ENCODE measurements around the gene RANBP10. TPM values are rescaled to one million over a fixed set of nuclear protein-coding genes. Genes with fewer than 3 reads are reported as not detected.

RANBP10 gene
- total and polyA plus RNA-seq, 2 of the 8 experiments (the other 6 are each of a cell fraction or from before 2014, with no cell fraction given) = 14.2 to 16.8 TPM

- 92% methylated on average over 9 of the region's 9 CpGs; no CpG with 5 or more reads in 1 of the 2 experiments for WGBS, 2 experiments (ENCODE audit: extremely low coverage in 1 of 2, insufficient coverage in 1 of 2, insufficient read length in 1 of 2, insufficient replicate concordance in 2 of 2, low coverage in 1 of 2, low lambda C conversion rate in 2 of 2, missing lambda C conversion rate in 1 of 2)
- POLR2A ChIA-PET (ENCODE audit: partially characterized antibody) = no interaction called here
- H3K23ac ChIP-seq (ENCODE audit: insufficient read length) = no peak overlapping the region
- no peak overlapping the region for H4K91ac ChIP-seq (replicated peaks; ENCODE audit: insufficient read length, low read length)
- H3K79me2 ChIP-seq (ENCODE audit: control insufficient read depth in 1 of 2, insufficient read depth in 2 of 2, low read length in 2 of 2) = no peaks in the 10 kb centered on the region
- H2BK120ac ChIP-seq (replicated peaks; ENCODE audit: low read depth, low read length) = no peak overlapping the region
- H3K4me2 ChIP-seq (ENCODE audit: insufficient read depth in 1 of 2, low read depth in 2 of 2, low read length in 2 of 2) = no peak overlapping the region
- H3K36me3 ChIP-seq (ENCODE audit: control insufficient read depth in 2 of 4, insufficient read depth in 4 of 4, low read length in 3 of 4) = peaks cover 0 to 11% (median 4%) of the 10 kb centered on the region in 4 experiments; a peak in 4 of 8 replicates
- no peak overlapping the region for H2AFZ ChIP-seq (ENCODE audit: low read length)
- H3K27me3 ChIP-seq (replicated peaks in 1 of 4; ENCODE audit: control insufficient read depth in 3 of 4, extremely low read depth in 1 of 4, insufficient read depth in 3 of 4, low read length in 3 of 4) = no peaks in the 10 kb centered on the region
- H4K8ac ChIP-seq (ENCODE audit: extremely low read depth, insufficient read depth, low read length) = no peak overlapping the region
- H3K27ac ChIP-seq (ENCODE audit: low read depth, low read length) = no peak overlapping the region
- H3K4me1 ChIP-seq (replicated peaks in 1 of 4; ENCODE audit: control insufficient read depth in 3 of 4, insufficient read depth in 4 of 4, low read length in 3 of 4) = no peaks in the 10 kb centered on the region
- CTCF ChIA-PET (ENCODE audit: partially characterized antibody) = interaction anchor here (1.3 kb wide), 1 partner anchor 20 kb away, joined by 4 read pairs; no protein-coding TSS in a partner anchor
- H2BK20ac ChIP-seq (ENCODE audit: low read length) = no peak overlapping the region
- H3K23me2 ChIP-seq (ENCODE audit: low read depth, low read length) = no peaks in the 10 kb centered on the region
- H3K18ac ChIP-seq (ENCODE audit: extremely low read depth, low read length) = no peak overlapping the region
- FAIRE-seq = no peak
- H3K4ac ChIP-seq (replicated peaks; ENCODE audit: insufficient read length, low read depth, low read length) = no peak overlapping the region
- no peak overlapping the region for H2BK12ac ChIP-seq (ENCODE audit: low read depth, low read length)
- H4K20me1 ChIP-seq (replicated peaks in 1 of 2; ENCODE audit: control insufficient read depth in 1 of 2, insufficient read depth in 2 of 2, low read length in 2 of 2) = peaks cover 0 to 2% of the 10 kb centered on the region in 2 experiments
- no peak overlapping the region for H3K56ac ChIP-seq (replicated peaks; ENCODE audit: insufficient read length, low read depth, low read length)
- H2AK5ac ChIP-seq (ENCODE audit: low read depth, low read length) = no peak overlapping the region
- no peak overlapping the region for H3K4me3 ChIP-seq (ENCODE audit: extremely low read depth in 1 of 4, insufficient read depth in 2 of 4, low read depth in 3 of 4, low read length in 4 of 4)
- no peak overlapping the region for H2BK15ac ChIP-seq (ENCODE audit: low read length)
- no peak overlapping the region for H3K9ac ChIP-seq (replicated peaks in 1 of 4; ENCODE audit: extremely low read depth in 1 of 4, low read depth in 3 of 4, low read length in 3 of 4)
- no peaks in the 10 kb centered on the region for H3K9me3 ChIP-seq (ENCODE audit: insufficient read depth in 2 of 2, low read depth in 1 of 2, low read length in 1 of 2)
- H4K5ac ChIP-seq (ENCODE audit: insufficient read length, low read depth, low read length) = no peak overlapping the region
- H3K79me1 ChIP-seq (ENCODE audit: low read depth, low read length) = no peaks in the 10 kb centered on the region
- DNase-seq (ENCODE audit: low read depth in 1 of 2, low spot score in 2 of 2) = no peak
- no peak overlapping the region for H2BK5ac ChIP-seq (ENCODE audit: low read depth, low read length)
- no peak overlapping the region for H3K14ac ChIP-seq (ENCODE audit: insufficient read length)
- TF ChIP-seq HDAC2 (IDR thresholded peaks at IDR 0.05; ENCODE audit: borderline replicate concordance in 1 of 2, low read depth in 2 of 2, low read length in 2 of 2) = no peak
- no peak for TF ChIP-seq BACH1 (IDR thresholded peaks at IDR 0.05; ENCODE audit: low read length)
- no peak for TF ChIP-seq RAD21 (IDR thresholded peaks at IDR 0.05 in 1 of 2, conservative IDR thresholded peaks at IDR 0.05 in 1 of 2; ENCODE audit: low read depth in 2 of 2, low read length in 2 of 2)
- no peak for TF ChIP-seq RFX5 (IDR thresholded peaks at IDR 0.05; ENCODE audit: borderline replicate concordance, low read depth, low read length)
- no peak for TF ChIP-seq E2F6 (IDR thresholded peaks at IDR 0.05)
- no peak for TF ChIP-seq KDM1A (IDR thresholded peaks at IDR 0.05; ENCODE audit: borderline replicate concordance, low read length)
- no peak for TF ChIP-seq CEBPB (IDR thresholded peaks at IDR 0.05; ENCODE audit: low read depth, low read length)
Observed at GRCh38 chr16:67734731-67735201, 71.6 kb downstream of the RANBP10 start.
